Measurements from ENCODE around the gene C6orf89. TPM values are rescaled to one million over a fixed set of nuclear protein-coding genes. Genes with fewer than 3 reads are reported as not detected.

The C6orf89 gene, protein sequence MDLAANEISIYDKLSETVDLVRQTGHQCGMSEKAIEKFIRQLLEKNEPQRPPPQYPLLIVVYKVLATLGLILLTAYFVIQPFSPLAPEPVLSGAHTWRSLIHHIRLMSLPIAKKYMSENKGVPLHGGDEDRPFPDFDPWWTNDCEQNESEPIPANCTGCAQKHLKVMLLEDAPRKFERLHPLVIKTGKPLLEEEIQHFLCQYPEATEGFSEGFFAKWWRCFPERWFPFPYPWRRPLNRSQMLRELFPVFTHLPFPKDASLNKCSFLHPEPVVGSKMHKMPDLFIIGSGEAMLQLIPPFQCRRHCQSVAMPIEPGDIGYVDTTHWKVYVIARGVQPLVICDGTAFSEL
- total RNA-seq (10 to 100 TPM; 23.1 to 73.8 (median 62.2) TPM), polyA plus RNA-seq (100 to 1,000 TPM in 1 of 2 donors, 10 to 100 TPM in 1; 32.9 to 102 TPM)
- long read RNA-seq, donor 1, full-length matches to known transcripts = 114 of 171 reads
- long read RNA-seq, donor 1, partial matches to known transcripts = 7 of 171 reads
- long read RNA-seq, donor 1, other reads (novel, unspliced or antisense) = 50 of 171 reads
- long read RNA-seq, donor 2, full-length matches to known transcripts = 10 of 10 reads
- long read RNA-seq, donor 2, partial matches to known transcripts = 0 of 10 reads
- long read RNA-seq, donor 2, other reads (novel, unspliced or antisense) = 0 of 10 reads
- long read RNA-seq, donor 3, full-length matches to known transcripts = 75 of 126 reads
- long read RNA-seq, donor 3, partial matches to known transcripts = 11 of 126 reads
- long read RNA-seq, donor 3, other reads (novel, unspliced or antisense) = 40 of 126 reads

DNA sequence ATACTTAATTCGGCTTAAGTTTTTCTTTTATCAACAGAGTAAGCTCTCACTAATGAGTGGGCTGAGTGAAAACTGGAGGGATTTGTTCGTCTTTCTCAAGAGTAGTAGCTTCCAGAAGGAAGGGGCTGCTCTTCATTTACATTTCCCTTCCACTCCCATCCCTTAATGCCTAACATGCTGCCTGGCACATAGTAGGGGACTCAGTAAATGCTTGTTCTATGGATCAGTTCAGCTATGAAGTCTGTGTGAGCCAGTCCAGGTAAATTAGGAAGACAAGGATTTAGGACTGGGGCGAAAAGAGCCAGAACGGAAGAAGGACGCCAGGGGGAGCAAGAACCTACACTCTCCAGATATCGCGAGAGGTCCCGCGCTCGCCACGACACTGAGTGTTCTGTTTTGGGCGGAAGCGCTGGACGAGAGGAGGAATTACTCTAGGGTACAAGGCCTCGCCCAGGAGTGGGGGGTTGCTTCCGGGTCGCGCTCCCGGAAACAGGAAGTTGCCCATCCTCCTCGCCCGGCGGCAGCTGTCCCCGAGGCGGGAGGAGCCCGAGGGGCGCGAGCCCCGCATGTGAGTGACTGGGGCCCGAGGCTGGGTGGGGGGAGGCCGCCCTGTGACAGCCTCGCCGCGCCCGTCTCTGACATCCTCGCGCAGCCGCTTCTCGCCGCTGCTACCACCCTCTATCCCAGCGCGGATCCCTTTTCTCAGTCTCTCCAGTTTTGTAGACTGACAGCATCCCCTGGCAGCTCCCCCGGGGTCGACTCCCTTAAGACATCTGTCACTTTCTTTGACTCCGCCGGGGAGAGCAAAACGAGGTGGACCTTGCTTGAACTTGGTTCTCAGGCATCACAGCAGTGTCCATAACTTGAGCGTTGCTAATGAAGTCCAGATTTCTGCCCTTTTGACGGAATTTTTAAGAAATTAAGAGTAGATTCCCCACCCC is at the start of gene C6orf89:
TSS of gene C6orf89 (plus strand) at position 492 of the 941 bp plus-strand sequence. CDS start 13,493 bp downstream, outside the sequence.
- Histone ChIP-seq H3K27me3 (no peaks in the 10 kb centered on the region), H3K4me1 (ENCODE audit: insufficient read depth) (peaks cover 3% of the 10 kb centered on the region), H3K9me3 (no peaks in the 10 kb centered on the region), H3K36me3 (no peaks in the 10 kb centered on the region), H3K27ac (peak within 1 kb of the TSS; percentile 67 to 78), H3K4me3 (peak within 1 kb of the TSS; percentile 72)
- no peak for TF ChIP-seq EP300 (IDR thresholded peaks at IDR 0.05)
- TF ChIP-seq POLR2A (IDR thresholded peaks at IDR 0.05) = peak; percentile 83
- TF ChIP-seq, protein P1, sequence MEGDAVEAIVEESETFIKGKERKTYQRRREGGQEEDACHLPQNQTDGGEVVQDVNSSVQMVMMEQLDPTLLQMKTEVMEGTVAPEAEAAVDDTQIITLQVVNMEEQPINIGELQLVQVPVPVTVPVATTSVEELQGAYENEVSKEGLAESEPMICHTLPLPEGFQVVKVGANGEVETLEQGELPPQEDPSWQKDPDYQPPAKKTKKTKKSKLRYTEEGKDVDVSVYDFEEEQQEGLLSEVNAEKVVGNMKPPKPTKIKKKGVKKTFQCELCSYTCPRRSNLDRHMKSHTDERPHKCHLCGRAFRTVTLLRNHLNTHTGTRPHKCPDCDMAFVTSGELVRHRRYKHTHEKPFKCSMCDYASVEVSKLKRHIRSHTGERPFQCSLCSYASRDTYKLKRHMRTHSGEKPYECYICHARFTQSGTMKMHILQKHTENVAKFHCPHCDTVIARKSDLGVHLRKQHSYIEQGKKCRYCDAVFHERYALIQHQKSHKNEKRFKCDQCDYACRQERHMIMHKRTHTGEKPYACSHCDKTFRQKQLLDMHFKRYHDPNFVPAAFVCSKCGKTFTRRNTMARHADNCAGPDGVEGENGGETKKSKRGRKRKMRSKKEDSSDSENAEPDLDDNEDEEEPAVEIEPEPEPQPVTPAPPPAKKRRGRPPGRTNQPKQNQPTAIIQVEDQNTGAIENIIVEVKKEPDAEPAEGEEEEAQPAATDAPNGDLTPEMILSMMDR (IDR thresholded peaks at IDR 0.05) = peak; percentile 87 to 97 (median 97)
- DNase-seq = peak; percentile 96 to 98 (median 98)
- intact Hi-C loops (cut with DNase I) = loop anchor here (5.0 to 10.0 kb wide), 4 partner anchors 87 to 319 kb away; partner anchors contain the start of gene MTCH1 (in 2 of the 4)
- 1% methylated on average over 47 to 48 of the region's 48 CpGs for WGBS, 3 donors

DNA sequence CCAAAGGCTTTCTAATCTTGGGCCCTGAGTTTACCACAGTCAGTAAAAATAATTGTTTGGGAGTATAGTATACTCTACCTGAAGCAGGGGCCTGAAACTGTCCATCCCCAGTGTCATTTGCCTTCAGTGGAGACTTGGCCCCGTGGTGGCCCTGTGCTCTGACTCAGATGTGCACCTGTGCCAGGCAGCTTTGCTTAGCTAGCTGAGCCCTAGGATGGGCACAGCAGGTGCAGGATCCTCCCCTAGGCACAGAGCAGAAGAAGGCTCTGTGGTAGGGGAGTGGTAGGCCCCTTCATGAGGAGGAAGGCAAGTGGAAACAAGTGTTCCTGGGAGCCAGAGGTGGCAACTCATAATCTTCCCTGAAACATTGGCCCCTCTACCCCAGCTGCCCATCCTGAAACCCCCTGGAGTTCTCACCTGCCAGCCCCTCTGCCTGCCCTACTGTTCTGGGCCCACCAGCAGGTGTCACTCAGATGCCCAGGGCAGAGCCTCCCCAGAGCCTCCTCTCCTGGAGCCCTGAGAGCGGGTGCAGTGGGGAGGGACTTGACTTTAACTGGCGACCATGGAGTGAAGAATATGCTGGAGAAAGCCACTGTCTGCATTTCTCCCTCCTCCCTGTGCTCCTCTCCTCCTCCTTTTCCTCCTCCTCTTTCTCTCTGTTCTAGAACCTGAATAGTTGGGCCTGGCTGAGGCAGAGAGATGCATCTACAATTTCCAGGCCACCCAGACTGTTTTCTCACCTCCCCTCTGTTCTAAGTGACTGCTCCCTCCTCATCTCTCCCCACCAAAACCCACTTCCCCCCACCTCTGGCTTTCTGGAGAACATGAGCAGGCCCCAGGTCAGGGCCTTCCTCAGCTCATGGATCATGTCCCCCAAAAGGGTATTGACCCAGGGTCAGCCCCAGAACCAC is 49.4 kb upstream of the C6orf89 start:
- no peak overlapping the region for H3K4me3 ChIP-seq
- no peaks in the 10 kb centered on the region for H3K27me3 ChIP-seq
- H3K4me1 ChIP-seq (ENCODE audit: insufficient read depth) = peaks cover 8% of the 10 kb centered on the region
- H3K9me3 ChIP-seq = no peaks in the 10 kb centered on the region
- WGBS, 3 donors = 90 to 98% (median 91%) methylated on average over 3 of the region's 3 CpGs
- H3K27ac ChIP-seq = no peak overlapping the region
- no peaks in the 10 kb centered on the region for H3K36me3 ChIP-seq
- intact Hi-C loops (cut with DNase I) = no loop called here
- TF ChIP-seq, protein P1 (IDR thresholded peaks at IDR 0.05) = no peak
- DNase-seq = no peak

DNA sequence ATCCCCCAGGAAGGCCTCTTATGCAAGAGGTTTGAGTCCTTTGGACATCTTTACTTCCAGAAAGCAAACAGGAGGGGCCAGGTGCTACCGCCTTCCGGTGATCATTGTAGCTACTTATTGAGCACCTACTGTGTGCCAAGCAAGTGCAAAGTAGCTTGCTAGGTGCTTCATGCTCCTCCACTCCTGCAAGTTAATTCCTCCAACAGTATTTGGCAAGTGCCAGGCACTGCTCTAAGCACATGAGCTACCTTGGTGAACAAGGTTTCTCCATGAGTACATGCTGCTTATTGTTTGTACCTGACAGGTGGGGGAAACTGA is 48.8 kb upstream of the C6orf89 start:
- H3K36me3 ChIP-seq = no peaks in the 10 kb centered on the region
- H3K4me3 ChIP-seq = no peak overlapping the region
- 89 to 98% (median 93%) methylated on average over 2 of the region's 2 CpGs for WGBS, 3 donors
- H3K27ac ChIP-seq = no peak overlapping the region
- DNase-seq = no peak
- TF ChIP-seq, protein P1 (IDR thresholded peaks at IDR 0.05) = no peak
- TF ChIP-seq POLR2A (IDR thresholded peaks at IDR 0.05) = no peak
- TF ChIP-seq EP300 (IDR thresholded peaks at IDR 0.05) = no peak
- no peaks in the 10 kb centered on the region for H3K27me3 ChIP-seq
- intact Hi-C loops (cut with DNase I) = no loop called here
- no peaks in the 10 kb centered on the region for H3K9me3 ChIP-seq
- H3K4me1 ChIP-seq (ENCODE audit: insufficient read depth) = peaks cover 8% of the 10 kb centered on the region
